Muscle of leg (tissue), 11 donors: Measurements from ENCODE around the gene EIF2AK3. TPM values are rescaled to one million over a fixed set of nuclear protein-coding genes. Genes with fewer than 3 reads are reported as not detected.

ENCODE experiments used
- DNase-seq: peaks from one replicate; pipeline ENCODE4 v3.0.0; 2013
- H3K27ac ChIP-seq: one replicate; pipeline ENCODE4 v1.5.1; 2013; ENCODE audit warnings: mild to moderate bottlenecking, low read length, control low read depth
- H3K27me3 ChIP-seq: one replicate; pipeline ENCODE4 v1.6.1; 2013; ENCODE audit warnings: low read length; ENCODE audit not compliant: control insufficient read depth, insufficient read depth
- H3K36me3 ChIP-seq: one replicate; pipeline ENCODE4 v1.6.1; 2013; ENCODE audit warnings: low read length; ENCODE audit not compliant: control insufficient read depth, insufficient read depth
- H3K4me1 ChIP-seq: one replicate; pipeline ENCODE4 v1.6.1; 2013; ENCODE audit warnings: low read length; ENCODE audit not compliant: control insufficient read depth, insufficient read depth
- H3K4me3 ChIP-seq: one replicate; pipeline ENCODE4 v1.5.1; 2013; ENCODE audit warnings: low read length, control low read depth
- H3K9me3 ChIP-seq: replicated peaks from 2 replicates; pipeline ENCODE4 v1.6.1; 2013; ENCODE audit warnings: low read depth, low read length; ENCODE audit not compliant: control insufficient read depth
- WGBS: methylation state at CpG from one replicate; pipeline ENCODE4 v1.1.5; 2013; ENCODE audit warnings: missing lambda C conversion rate; ENCODE audit not compliant: insufficient coverage; 5-methylcytosine and 5-hydroxymethylcytosine counted together
- polyA plus RNA-seq, 8 donors: library from polyadenylated mRNA; unstranded; fragments of 120-200 nt; gene quantifications; one replicate each; pipeline versions ENCODE4 v1.2.1 to v1.2.3, GENCODE V29; 2013; ENCODE audit warnings: inconsistent platforms in 1 of 8, low replicate concordance in 1 of 8; ENCODE audit not compliant: insufficient read length in 8 of 8, insufficient read depth in 1 of 8
- total RNA-seq: library from RNA; stranded (reverse); fragments of 120-200 nt; gene quantifications from one replicate; pipeline ENCODE4 v1.2.4, GENCODE V29; 2013

EIF2AK3 gene
- total and polyA plus RNA-seq, 9 donors = 14.2 to 25.4 (median 19.2) TPM

DNA sequence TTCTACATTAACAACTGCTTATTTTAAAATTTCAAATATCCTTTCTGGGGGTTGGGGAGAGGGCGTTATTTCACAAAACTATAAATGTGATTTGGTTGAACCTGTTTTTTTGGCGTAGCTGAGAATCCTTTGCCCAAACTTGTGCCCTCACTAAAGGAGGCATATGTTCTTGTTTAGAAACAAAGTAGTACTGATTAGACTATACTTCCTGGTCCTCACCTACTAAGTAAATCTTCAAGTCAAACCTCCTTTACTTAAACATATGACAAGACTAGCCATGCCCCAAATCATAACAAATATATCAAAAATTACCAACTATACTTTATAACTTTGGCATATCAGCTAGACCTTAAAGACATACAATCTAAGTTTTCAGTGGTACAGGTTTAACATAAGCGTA lies 5.8 kb downstream of the EIF2AK3 start:
- H3K27me3 ChIP-seq = no peaks in the 10 kb centered on the region
- DNase-seq = no peak
- no peaks in the 10 kb centered on the region for H3K9me3 ChIP-seq
- no CpG with 5 or more reads among the region's 3 CpGs for WGBS
- H3K27ac ChIP-seq = no peak overlapping the region
- H3K4me3 ChIP-seq = no peak overlapping the region
- peaks cover 15% of the 10 kb centered on the region for H3K4me1 ChIP-seq
- H3K36me3 ChIP-seq = no peaks in the 10 kb centered on the region

- Histone ChIP-seq H3K4me3 (no peak overlapping the region), H3K9me3 (no peaks in the 10 kb centered on the region), H3K27ac (no peak overlapping the region), H3K4me1 (peaks cover 6% of the 10 kb centered on the region), H3K27me3 (no peaks in the 10 kb centered on the region), H3K36me3 (no peaks in the 10 kb centered on the region)
- no peak for DNase-seq
- 70% methylated on average over 1 of the region's 1 CpG for WGBS
Observed at GRCh38 chr2:88620015-88620414, 7.2 kb downstream of the EIF2AK3 start.

DNA sequence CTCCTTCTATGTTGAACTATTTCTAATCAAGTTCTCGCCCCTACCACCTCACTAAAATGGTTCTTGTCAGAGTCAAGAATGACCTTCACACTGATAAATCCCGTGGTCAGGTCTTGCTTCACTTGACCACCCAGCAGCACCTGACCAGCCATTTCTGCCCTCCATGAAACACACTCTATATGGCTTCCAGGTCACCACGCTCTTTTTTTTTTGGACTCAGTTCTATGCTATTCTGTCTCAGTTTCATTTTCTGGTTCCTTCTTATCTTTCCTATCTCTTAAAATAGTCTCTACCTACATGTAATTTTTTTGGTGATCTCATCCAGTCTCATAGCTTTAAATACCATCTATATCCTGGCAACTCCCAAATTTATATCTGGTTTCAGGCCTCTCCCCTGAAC lies 11.4 kb downstream of the EIF2AK3 start:
- H3K4me1 ChIP-seq = no peaks in the 10 kb centered on the region
- H3K36me3 ChIP-seq = peaks cover 6% of the 10 kb centered on the region
- H3K27ac ChIP-seq = no peak overlapping the region
- H3K27me3 ChIP-seq = no peaks in the 10 kb centered on the region
- H3K4me3 ChIP-seq = no peak overlapping the region
- 93% methylated on average over 3 of the region's 3 CpGs for WGBS
- H3K9me3 ChIP-seq = no peaks in the 10 kb centered on the region
- DNase-seq = no peak

- Histone ChIP-seq H3K4me3 (no peak overlapping the region), H3K27ac (no peak overlapping the region), H3K9me3 (no peaks in the 10 kb centered on the region), H3K4me1 (no peaks in the 10 kb centered on the region), H3K27me3 (no peaks in the 10 kb centered on the region), H3K36me3 (peaks cover 6% of the 10 kb centered on the region)
- 96% methylated on average over 3 of the region's 3 CpGs for WGBS
- no peak for DNase-seq
Observed at GRCh38 chr2:88614497-88615157, 12.6 kb downstream of the EIF2AK3 start.

- Histone ChIP-seq H3K4me3 (no peak overlapping the region), H3K27ac (no peak overlapping the region), H3K27me3 (no peaks in the 10 kb centered on the region), H3K9me3 (no peaks in the 10 kb centered on the region), H3K36me3 (peaks cover 6% of the 10 kb centered on the region), H3K4me1 (no peaks in the 10 kb centered on the region)
- no peak for DNase-seq
- 83% methylated on average over 2 of the region's 4 CpGs for WGBS
Observed at GRCh38 chr2:88613921-88614320, 13.3 kb downstream of the EIF2AK3 start.

- 80% methylated on average over 1 of the region's 3 CpGs for WGBS
- Histone ChIP-seq H3K27ac (no peak overlapping the region), H3K9me3 (no peaks in the 10 kb centered on the region), H3K27me3 (no peaks in the 10 kb centered on the region), H3K4me1 (no peaks in the 10 kb centered on the region), H3K36me3 (peaks cover 3% of the 10 kb centered on the region), H3K4me3 (no peak overlapping the region)
- no peak for DNase-seq
Observed at GRCh38 chr2:88608184-88608583, 19.1 kb downstream of the EIF2AK3 start.

DNA sequence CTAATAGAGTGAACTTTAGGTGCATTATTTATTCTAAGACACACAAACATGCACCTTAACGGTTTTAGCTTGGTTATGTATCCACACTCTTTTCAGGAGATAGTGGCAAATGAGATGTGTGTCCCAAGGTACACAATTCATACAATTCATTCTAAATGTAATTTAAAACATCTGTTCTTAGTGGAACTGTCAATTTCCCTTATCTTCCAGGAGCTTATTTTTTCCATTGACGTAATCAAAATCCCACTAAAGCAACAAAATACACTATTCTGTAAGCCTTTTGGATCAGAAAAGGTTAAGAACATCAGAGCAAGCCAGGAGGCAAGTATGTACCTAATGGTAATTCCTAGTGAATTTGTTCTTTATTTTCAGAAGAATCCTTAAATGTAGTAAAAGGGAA lies 19.8 kb downstream of the EIF2AK3 start:
- no peak overlapping the region for H3K27ac ChIP-seq
- no peak overlapping the region for H3K4me3 ChIP-seq
- no peaks in the 10 kb centered on the region for H3K4me1 ChIP-seq
- H3K9me3 ChIP-seq = no peaks in the 10 kb centered on the region
- WGBS = no CpG with 5 or more reads among the region's 2 CpGs
- H3K27me3 ChIP-seq = no peaks in the 10 kb centered on the region
- peaks cover 3% of the 10 kb centered on the region for H3K36me3 ChIP-seq
- DNase-seq = no peak

DNA sequence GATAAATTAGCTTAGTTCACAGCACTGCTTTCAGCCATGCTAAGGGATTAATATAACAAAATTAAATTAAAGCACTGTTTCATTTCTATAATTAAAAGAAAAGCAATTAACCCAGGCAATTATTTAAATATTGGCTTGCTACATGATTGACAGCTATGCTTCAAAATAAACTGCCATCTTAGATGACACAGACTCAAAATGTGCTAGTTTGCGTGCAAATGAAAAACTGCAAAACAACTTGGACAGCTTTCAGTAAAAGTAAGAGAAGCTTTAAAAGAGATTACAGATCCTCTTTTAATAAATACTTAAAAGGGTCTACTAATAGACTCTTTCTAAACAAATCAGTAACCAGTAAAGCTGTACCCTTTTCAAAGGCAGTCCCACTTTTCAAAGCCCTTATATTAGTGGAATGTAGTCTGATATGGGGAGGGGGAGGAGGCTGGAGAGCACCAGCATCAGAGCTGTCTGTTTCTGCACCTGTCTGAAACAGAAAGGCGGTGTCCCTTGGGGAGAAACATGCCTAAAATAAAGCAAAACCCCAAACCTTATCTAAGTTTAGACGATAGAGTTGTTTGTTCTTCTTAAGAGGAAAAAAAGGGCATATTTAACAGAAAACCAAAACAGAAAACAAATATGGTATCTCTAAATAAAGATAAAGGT lies 20.8 kb downstream of the EIF2AK3 start:
- H3K9me3 ChIP-seq = no peaks in the 10 kb centered on the region
- H3K4me1 ChIP-seq = no peaks in the 10 kb centered on the region
- peaks cover 3% of the 10 kb centered on the region for H3K36me3 ChIP-seq
- DNase-seq = no peak
- no peaks in the 10 kb centered on the region for H3K27me3 ChIP-seq
- H3K4me3 ChIP-seq = no peak overlapping the region
- no peak overlapping the region for H3K27ac ChIP-seq
- no CpG with 5 or more reads among the region's 3 CpGs for WGBS

DNA sequence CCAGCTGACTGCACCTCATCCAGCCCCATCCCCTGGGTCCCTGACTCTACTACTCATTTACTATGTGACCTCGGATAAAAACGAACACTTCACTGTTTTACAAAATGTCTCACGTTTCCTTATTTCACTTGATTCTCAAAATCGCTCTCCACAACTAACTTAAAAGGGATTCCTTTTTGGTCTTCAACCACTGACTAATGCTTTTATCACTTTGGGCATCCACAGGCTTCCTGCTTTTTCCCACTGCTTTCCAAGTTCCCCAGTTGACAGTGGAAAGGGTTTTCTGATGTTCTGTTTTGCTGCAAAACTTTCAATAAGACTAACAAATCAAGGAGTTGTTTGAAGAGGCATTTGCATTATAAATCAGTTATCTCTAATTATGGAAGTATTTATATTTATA lies 24.1 kb downstream of the EIF2AK3 start:
- H3K4me1 ChIP-seq = peaks cover 5% of the 10 kb centered on the region
- WGBS = 100% methylated on average over 2 of the region's 4 CpGs
- no peak for DNase-seq
- no peaks in the 10 kb centered on the region for H3K9me3 ChIP-seq
- no peaks in the 10 kb centered on the region for H3K27me3 ChIP-seq
- H3K27ac ChIP-seq = no peak overlapping the region
- no peak overlapping the region for H3K4me3 ChIP-seq
- H3K36me3 ChIP-seq = no peaks in the 10 kb centered on the region

DNA sequence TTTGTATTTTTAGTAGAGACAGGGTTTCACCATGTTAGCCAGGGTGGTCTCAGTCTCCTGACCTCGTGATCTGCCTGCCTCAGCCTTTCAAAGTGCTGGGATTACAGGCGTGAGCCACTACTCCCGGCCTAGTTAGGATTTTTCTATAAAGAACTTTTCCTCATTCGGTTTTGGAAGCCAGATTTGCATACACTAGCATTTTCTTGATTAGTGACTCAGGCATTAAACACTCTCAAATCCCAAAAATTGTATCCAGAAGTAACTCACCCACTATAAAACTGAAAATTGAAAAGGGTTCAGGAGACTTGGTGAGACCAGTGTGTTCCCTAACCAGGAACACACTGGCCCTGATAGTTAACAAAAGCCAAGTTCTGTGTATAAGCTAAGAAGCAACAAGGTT lies 25.2 kb downstream of the EIF2AK3 start:
- 90% methylated on average over 3 of the region's 4 CpGs for WGBS
- Histone ChIP-seq H3K27ac (no peak overlapping the region), H3K27me3 (no peaks in the 10 kb centered on the region), H3K36me3 (no peaks in the 10 kb centered on the region), H3K4me3 (no peak overlapping the region), H3K9me3 (no peaks in the 10 kb centered on the region), H3K4me1 (peaks cover 5% of the 10 kb centered on the region)
- no peak for DNase-seq
